Measurements from ENCODE around the gene GAB4.

The GAB4 gene

DNA sequence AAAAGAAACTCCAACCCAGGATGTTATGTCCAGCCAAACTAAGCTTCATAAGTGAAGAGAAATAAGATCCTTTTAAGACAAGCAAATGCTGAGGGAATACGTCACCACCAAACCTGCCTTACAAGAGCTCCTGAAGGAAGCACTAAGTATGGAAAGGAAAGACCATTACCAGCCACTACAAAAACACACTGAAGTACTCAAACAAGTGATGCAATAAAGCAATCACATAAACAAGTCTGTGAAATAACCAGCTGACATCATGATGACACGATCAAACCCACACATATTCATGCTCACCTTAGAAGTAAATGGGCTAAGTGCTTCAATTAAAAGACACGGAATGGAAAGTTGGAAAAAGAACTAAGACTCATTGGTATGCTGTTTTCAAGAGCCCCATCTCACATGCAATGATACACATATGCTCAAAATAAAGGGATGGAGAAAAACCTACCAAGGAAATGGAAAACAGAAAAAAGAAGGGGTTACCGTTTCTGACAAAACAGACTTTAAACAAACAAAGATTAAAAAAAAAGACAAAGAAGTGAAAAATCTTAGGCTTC lies 82.5 kb downstream of the GAB4 start:
- no peak overlapping the region for H3K18ac ChIP-seq (ENCODE audit: low read length)
- no peak overlapping the region for H3K23ac ChIP-seq (ENCODE audit: low read length)
- H3K79me1 ChIP-seq (ENCODE audit: low read length): no peaks in the 10 kb centered on the region

DNA sequence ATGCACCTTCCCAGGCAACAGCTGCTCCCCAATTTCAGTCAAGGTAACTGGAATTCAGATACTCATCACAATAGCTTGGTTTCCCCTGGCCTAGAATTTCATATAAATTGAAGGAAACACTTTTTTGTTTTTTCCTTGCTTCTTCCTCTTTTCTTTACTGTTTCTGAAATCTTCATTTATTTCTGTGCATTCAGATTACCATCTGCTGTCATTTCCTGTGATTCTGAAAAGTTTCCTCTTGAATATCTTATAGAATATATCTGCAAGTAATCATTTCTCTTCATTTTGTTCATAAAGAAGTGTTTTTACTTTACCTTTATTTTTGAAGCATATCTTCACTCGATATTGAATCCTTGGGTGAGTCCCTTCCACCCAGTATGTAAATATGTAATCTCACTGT lies 85.3 kb downstream of the GAB4 start:
- Histone ChIP-seq H3K23ac (ENCODE audit: low read length) (no peak overlapping the region), H3K27me3 (ENCODE audit: insufficient read depth, low read length, poor library complexity) (no peaks in the 10 kb centered on the region), H2AK5ac (ENCODE audit: low read length) (no peak overlapping the region), H4K5ac (ENCODE audit: low read length) (no peak overlapping the region), H4K8ac (ENCODE audit: low read depth, low read length) (no peak overlapping the region), H2BK15ac (replicated peaks; ENCODE audit: low read depth) (no peak overlapping the region), H3K18ac (ENCODE audit: low read length) (no peak overlapping the region), H3K9ac (ENCODE audit: low read length) (no peak overlapping the region), H2BK120ac (ENCODE audit: low read depth, low read length) (no peak overlapping the region), H3K4me1 (ENCODE audit: control insufficient read depth, low read depth, low read length) (no peaks in the 10 kb centered on the region), H3K56ac (ENCODE audit: low read length) (no peak overlapping the region), H3K4me3 (ENCODE audit: low read length) (no peak overlapping the region), H3K4ac (ENCODE audit: low read depth, low read length) (no peak overlapping the region), H2BK5ac (ENCODE audit: low read length) (no peak overlapping the region), H3K4me2 (ENCODE audit: low read length) (no peak overlapping the region), H3K79me1 (ENCODE audit: low read length) (no peaks in the 10 kb centered on the region), H3K79me2 (ENCODE audit: control insufficient read depth, insufficient read depth, low read length) (no peaks in the 10 kb centered on the region), H3K27ac (ENCODE audit: low read depth, low read length) (no peak overlapping the region), H3K36me3 (ENCODE audit: control insufficient read depth, insufficient read depth, low read length) (no peaks in the 10 kb centered on the region)
- WGBS (ENCODE audit: extremely low coverage, insufficient coverage, low lambda C conversion rate): no CpG with 5 or more reads among the region's 1 CpG
- no peak for DNase-seq

More for the DNA sequence above, 82.5 kb downstream of the GAB4 start:
- Histone ChIP-seq H3K36me3 (ENCODE audit: control insufficient read depth, insufficient read depth, low read length) (no peaks in the 10 kb centered on the region), H3K79me2 (ENCODE audit: control insufficient read depth, insufficient read depth, low read length) (no peaks in the 10 kb centered on the region), H3K4me1 (ENCODE audit: control insufficient read depth, low read depth, low read length) (no peaks in the 10 kb centered on the region), H3K4me2 (ENCODE audit: low read length) (no peak overlapping the region), H4K8ac (ENCODE audit: low read depth, low read length) (no peak overlapping the region), H2BK5ac (ENCODE audit: low read length) (no peak overlapping the region), H2BK15ac (replicated peaks; ENCODE audit: low read depth) (no peak overlapping the region), H3K27me3 (ENCODE audit: insufficient read depth, low read length, poor library complexity) (no peaks in the 10 kb centered on the region), H3K4ac (ENCODE audit: low read depth, low read length) (no peak overlapping the region), H3K56ac (ENCODE audit: low read length) (no peak overlapping the region), H3K4me3 (ENCODE audit: low read length) (no peak overlapping the region), H4K5ac (ENCODE audit: low read length) (no peak overlapping the region), H2AK5ac (ENCODE audit: low read length) (no peak overlapping the region), H3K27ac (ENCODE audit: low read depth, low read length) (no peak overlapping the region), H2BK120ac (ENCODE audit: low read depth, low read length) (no peak overlapping the region), H3K9ac (ENCODE audit: low read length) (no peak overlapping the region)
- no peak for DNase-seq
- no CpG with 5 or more reads among the region's 4 CpGs for WGBS (ENCODE audit: extremely low coverage, insufficient coverage, low lambda C conversion rate)

DNA sequence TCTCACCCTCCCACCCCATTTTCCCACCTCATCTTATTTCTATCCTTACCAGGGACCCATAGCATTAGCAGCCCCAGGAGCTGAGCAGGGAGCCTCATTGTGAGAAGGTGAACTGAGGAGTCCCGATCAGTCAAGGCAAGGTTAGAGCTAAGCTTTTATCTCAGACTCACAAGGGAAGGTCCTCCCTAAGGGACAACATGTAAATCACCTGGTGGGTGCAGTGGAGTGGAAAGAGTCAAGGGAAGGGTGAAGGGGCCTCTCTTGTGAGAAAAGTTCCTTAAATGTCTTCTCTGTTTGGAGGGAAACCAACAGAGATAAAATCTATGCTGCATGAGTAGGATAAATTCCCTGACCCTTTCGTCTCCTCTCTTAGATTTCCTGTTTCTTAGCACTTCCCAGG lies 85.9 kb downstream of the GAB4 start:
- Histone ChIP-seq H3K79me1 (ENCODE audit: low read length) (no peaks in the 10 kb centered on the region), H3K27me3 (ENCODE audit: insufficient read depth, low read length, poor library complexity) (no peaks in the 10 kb centered on the region), H3K23ac (ENCODE audit: low read length) (no peak overlapping the region), H2BK120ac (ENCODE audit: low read depth, low read length) (no peak overlapping the region), H3K79me2 (ENCODE audit: control insufficient read depth, insufficient read depth, low read length) (no peaks in the 10 kb centered on the region), H3K27ac (ENCODE audit: low read depth, low read length) (no peak overlapping the region), H3K4ac (ENCODE audit: low read depth, low read length) (no peak overlapping the region), H3K4me2 (ENCODE audit: low read length) (no peak overlapping the region), H3K56ac (ENCODE audit: low read length) (no peak overlapping the region), H2AK5ac (ENCODE audit: low read length) (no peak overlapping the region), H3K36me3 (ENCODE audit: control insufficient read depth, insufficient read depth, low read length) (no peaks in the 10 kb centered on the region), H3K18ac (ENCODE audit: low read length) (no peak overlapping the region), H4K8ac (ENCODE audit: low read depth, low read length) (no peak overlapping the region), H2BK5ac (ENCODE audit: low read length) (no peak overlapping the region), H2BK15ac (replicated peaks; ENCODE audit: low read depth) (no peak overlapping the region), H3K9ac (ENCODE audit: low read length) (no peak overlapping the region), H4K5ac (ENCODE audit: low read length) (no peak overlapping the region), H3K4me3 (ENCODE audit: low read length) (no peak overlapping the region), H3K4me1 (ENCODE audit: control insufficient read depth, low read depth, low read length) (no peaks in the 10 kb centered on the region)
- peak; percentile 30 for DNase-seq
- no CpG with 5 or more reads among the region's 2 CpGs for WGBS (ENCODE audit: extremely low coverage, insufficient coverage, low lambda C conversion rate)

DNA sequence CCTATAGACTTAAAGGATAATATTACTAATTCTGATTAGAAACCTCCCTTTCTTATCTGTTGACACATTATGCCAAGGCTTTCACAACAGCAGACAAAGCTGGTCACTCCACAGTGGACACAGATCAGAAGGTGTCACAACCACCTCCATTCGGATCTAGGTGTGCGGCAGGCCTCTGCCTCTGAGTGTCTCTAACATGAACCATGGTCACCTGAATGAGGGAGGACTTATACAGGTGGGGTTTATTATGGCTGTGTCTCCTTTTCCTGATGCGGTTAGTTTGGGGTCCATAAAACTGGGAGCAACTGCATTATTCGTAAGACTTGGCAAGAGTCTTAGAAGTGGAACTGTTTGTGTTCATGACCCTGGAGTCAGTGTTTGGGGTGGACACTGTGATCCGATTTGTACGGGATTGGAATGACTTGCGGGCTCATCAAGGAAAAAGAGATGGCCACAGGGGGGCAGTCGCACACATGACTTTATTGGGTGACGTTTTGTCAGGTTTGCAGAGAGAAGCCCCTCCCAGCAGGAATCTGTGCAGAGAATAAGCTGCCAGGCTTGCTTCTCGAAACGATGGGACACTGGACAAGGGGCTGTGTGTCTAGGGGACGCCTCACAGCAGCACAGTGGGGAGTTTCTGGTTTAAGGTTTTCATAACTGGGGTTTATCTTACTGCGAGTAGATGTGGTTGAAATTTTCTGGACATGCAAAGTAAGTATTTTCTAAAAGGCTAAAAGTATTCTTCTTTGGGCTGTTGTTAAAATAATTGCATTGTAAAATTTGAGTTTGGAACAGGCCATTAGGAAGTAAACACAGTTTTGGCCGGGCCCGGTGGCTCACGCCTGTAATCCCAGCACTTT lies 90.6 kb downstream of the GAB4 start:
- no peaks in the 10 kb centered on the region for H3K79me2 ChIP-seq (ENCODE audit: control insufficient read depth, insufficient read depth, low read length)
- no peaks in the 10 kb centered on the region for H3K36me3 ChIP-seq (ENCODE audit: control insufficient read depth, insufficient read depth, low read length)
- no peak overlapping the region for H3K4me2 ChIP-seq (ENCODE audit: low read length)
- H2AK5ac ChIP-seq (ENCODE audit: low read length): no peak overlapping the region
- no peak overlapping the region for H3K56ac ChIP-seq (ENCODE audit: low read length)
- no peak overlapping the region for H2BK15ac ChIP-seq (replicated peaks; ENCODE audit: low read depth)
- H3K4me1 ChIP-seq (ENCODE audit: control insufficient read depth, low read depth, low read length): no peaks in the 10 kb centered on the region
- no peak overlapping the region for H2BK120ac ChIP-seq (ENCODE audit: low read depth, low read length)
- H4K8ac ChIP-seq (ENCODE audit: low read depth, low read length): no peak overlapping the region
- H4K5ac ChIP-seq (ENCODE audit: low read length): no peak overlapping the region
- H3K27me3 ChIP-seq (ENCODE audit: insufficient read depth, low read length, poor library complexity): no peaks in the 10 kb centered on the region
- H3K23ac ChIP-seq (ENCODE audit: low read length): no peak overlapping the region
- no peak overlapping the region for H3K18ac ChIP-seq (ENCODE audit: low read length)
- H2BK5ac ChIP-seq (ENCODE audit: low read length): no peak overlapping the region
- no peak overlapping the region for H3K9ac ChIP-seq (ENCODE audit: low read length)
- H3K4me3 ChIP-seq (ENCODE audit: low read length): no peak overlapping the region
- DNase-seq: peak; percentile 80
- no CpG with 5 or more reads among the region's 16 CpGs for WGBS (ENCODE audit: extremely low coverage, insufficient coverage, low lambda C conversion rate)
- H3K27ac ChIP-seq (ENCODE audit: low read depth, low read length): no peak overlapping the region
- H3K4ac ChIP-seq (ENCODE audit: low read depth, low read length): no peak overlapping the region
- no peaks in the 10 kb centered on the region for H3K79me1 ChIP-seq (ENCODE audit: low read length)

DNA sequence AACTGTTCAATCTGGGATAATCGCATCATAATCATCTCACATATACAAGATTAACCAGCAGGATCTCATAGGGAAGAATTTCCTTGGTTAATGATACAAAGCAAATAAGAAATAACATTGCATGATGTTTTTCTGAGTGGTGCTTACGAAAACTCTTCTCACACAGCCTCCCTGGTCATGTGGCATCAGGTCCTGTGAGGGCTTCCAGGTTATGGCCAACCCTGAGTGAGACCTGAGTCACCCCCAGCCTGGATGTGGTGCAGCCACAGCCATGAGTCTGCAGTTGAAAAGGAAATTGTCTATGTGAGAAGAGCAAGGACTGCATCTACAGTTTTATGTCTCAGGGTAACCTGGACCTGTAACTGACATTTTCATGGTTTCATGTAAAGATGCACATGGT lies 92.3 kb downstream of the GAB4 start:
- DNase-seq: no peak
- H3K27me3 ChIP-seq (ENCODE audit: insufficient read depth, low read length, poor library complexity): no peaks in the 10 kb centered on the region
- no peaks in the 10 kb centered on the region for H3K36me3 ChIP-seq (ENCODE audit: control insufficient read depth, insufficient read depth, low read length)
- H3K4me1 ChIP-seq (ENCODE audit: control insufficient read depth, low read depth, low read length): no peaks in the 10 kb centered on the region
- H3K18ac ChIP-seq (ENCODE audit: low read length): no peak overlapping the region
- H2BK15ac ChIP-seq (replicated peaks; ENCODE audit: low read depth): no peak overlapping the region
- no peaks in the 10 kb centered on the region for H3K79me2 ChIP-seq (ENCODE audit: control insufficient read depth, insufficient read depth, low read length)
- H3K9ac ChIP-seq (ENCODE audit: low read length): no peak overlapping the region
- no peak overlapping the region for H2AK5ac ChIP-seq (ENCODE audit: low read length)
- H3K4ac ChIP-seq (ENCODE audit: low read depth, low read length): no peak overlapping the region
- no peak overlapping the region for H4K5ac ChIP-seq (ENCODE audit: low read length)
- H3K56ac ChIP-seq (ENCODE audit: low read length): no peak overlapping the region
- no peak overlapping the region for H2BK5ac ChIP-seq (ENCODE audit: low read length)
- H3K23ac ChIP-seq (ENCODE audit: low read length): no peak overlapping the region
- H3K4me3 ChIP-seq (ENCODE audit: low read length): no peak overlapping the region
- H3K4me2 ChIP-seq (ENCODE audit: low read length): no peak overlapping the region
- WGBS (ENCODE audit: extremely low coverage, insufficient coverage, low lambda C conversion rate): no CpG with 5 or more reads among the region's 2 CpGs
- no peak overlapping the region for H2BK120ac ChIP-seq (ENCODE audit: low read depth, low read length)
- H3K79me1 ChIP-seq (ENCODE audit: low read length): no peaks in the 10 kb centered on the region
- H3K27ac ChIP-seq (ENCODE audit: low read depth, low read length): no peak overlapping the region
- no peak overlapping the region for H4K8ac ChIP-seq (ENCODE audit: low read depth, low read length)
